NCI-H774 (cell line): ENCODE measurements around the gene FUT3.

Experiments
- DNase-seq: peaks from one replicate; lab custom pipeline; 2025; lab: John Stamatoyannopoulos, UW

FUT3 gene

DNA sequence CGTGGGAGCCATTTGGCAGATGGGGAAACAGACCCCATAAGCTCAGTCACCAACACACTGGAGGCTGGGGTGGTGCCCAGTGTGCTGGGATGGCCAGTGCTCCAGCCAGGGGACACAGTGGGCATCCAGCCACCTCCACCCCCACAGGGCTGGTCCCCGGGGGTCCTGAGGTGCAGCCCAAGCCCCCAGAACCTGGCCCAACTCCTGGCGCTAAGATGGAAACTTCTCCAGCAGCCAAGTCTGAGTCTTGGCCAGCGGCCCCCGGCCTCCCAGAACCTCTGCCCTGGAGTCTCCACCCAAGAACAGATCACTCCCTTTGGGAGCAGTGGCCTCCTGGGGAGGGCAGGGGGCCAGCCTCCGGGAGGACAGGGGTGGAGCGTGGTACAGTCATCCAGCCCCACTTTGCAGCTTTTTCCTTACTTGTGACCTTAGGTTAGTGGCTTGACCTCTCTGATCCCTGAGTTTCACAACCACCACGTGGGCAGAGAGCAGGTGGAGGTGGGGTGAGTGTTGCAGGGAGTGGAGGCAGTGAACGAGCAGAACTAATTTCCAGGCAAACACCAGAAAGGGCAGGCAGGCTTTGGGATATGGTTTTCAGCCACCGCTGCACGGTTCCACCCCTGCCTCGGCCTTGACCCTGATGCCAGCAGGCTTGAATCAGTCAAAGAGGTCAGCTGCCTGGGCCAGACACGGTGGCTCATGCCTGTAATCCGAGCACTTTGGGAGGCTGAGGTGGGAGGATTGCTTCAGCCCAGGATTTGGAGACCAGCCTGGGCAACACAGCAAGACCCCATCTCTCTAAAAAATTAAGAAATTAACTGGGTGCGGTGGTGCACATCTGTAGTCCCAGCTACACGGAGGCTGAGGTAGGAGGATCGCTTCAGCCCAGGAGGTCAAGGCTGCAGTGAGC, 50.6 kb downstream of the FUT3 start:
- no peak for DNase-seq

DNA sequence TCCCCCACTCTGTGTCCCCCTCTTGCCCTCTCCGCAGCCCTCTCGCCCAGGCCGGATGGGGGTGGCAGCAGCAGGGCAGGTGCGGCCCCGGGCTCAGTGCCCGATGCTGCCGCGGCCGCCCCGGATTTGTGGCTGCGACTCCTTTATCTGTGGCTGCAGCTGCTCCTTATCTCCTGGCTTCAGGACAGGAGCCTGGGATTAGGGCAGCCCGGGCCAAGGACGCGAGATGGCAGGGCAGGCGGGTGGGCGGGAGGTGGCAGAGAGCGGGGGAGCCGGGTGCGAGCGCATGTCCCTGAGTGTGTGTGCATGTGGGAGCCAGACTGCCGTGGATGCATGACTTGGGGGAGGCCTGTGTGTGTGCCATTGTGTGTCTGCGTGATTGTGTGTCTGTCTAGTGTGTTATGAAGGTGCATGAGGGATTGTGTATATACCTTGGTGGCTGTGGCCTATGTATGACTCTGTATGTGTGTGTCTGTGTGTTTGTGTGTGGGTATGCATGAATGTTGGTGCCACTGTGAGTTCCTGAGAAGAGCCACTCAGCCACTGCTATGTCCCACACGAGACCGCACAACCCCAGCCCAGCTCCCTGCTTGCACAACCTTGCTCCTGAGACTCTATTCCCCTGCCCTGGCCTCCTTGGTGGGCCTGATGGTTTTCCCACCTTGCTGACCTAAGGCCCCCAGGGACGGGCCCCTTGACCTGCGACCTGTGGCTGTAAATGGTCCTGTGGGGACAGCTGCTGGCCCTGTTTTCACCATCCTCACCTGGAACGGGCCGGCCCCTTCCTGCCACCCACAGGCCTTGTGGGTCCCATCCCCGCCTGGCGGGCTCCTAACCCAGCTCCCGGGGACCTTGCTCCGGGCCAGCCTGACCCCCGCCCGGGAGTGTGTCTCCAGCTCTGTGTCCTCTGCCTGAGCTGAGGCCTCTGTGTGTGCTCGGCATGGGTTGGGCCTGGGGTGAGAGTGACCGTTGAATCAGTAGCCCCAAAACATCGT, 51.7 kb downstream of the FUT3 start:
- no peak for DNase-seq

DNA sequence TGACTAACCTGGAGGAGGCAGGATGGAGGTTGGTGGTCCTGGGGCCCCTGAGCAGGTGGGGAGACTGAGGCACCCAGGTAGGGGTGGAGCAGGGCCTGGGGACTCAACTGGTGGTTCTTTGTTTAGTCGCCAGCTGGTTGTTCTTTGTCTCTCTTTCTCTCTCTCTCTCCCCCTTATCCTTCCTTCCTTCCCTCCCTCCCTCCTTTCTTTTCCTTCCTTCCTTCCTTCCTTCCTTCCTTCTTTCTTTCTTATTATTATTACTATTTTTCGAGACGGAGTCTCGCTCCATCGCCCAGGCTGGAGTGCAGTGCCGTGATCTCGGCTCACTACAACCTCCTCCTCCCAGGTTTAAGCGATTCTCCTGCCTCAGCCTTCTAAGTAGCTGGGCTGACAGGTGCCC, 53.0 kb downstream of the FUT3 start:
- DNase-seq: no peak

DNA sequence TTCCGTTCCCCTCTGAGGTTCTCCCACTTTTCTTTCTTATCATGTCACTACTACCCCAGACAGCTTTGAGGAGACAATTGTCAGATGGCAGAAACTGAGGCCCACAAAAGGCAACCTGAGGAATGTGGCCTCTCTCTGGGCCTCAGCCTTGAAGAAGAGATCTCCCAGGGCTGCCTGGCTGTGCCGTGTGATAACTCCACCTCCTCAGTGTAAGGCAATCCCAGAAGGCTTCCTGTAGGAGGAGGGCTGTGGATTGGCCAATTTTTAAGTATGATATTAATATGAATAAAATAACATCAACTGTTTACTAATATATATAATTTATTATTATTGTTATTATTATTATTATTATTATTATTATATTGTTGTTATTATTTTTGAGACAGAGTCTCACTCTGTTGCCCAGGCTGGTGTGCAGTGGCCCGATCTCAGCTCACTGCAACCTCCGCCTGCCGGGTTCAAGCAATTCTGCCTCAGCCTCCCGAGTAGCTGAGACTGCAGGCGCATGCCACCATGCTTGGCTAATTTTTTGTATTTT, 55.8 kb downstream of the FUT3 start:
- no peak for DNase-seq

DNA sequence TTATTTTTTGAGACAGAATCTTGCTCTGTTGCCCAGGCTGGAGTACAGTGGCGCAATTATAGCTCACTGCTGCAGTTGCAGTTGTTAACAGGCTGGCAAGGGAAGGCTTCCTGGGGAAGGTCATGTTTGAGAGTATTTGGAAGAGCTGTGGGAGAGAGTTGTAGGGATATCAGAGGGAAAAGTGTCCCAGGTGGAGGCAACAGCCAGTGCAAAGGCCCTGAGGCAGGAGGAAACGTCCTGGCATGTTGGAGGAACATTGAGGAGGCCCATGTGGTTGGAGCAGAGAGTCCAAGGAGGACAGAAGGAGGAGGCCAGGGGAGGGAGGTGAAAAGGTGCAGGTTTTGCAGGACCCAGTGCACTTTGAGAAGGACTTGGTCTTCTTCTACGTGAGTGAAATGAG, 58.1 kb downstream of the FUT3 start:
- DNase-seq: no peak
